HTERT RPE-1 (cell line): ENCODE data around the gene RAB13.

Experiments used
- in situ Hi-C: fragments of 300-500 bp; cut with MboI; formaldehyde crosslinking; loops from 4 replicates; pipeline ENCODE4 v1.14.3; 2020; ENCODE audit warnings: low sequenced_read_pairs

RAB13 gene

GRCh38 chr1:153978274-153978909 is 7.7 kb downstream of the RAB13 start:
- in situ Hi-C loops, result no loop called here

- in situ Hi-C loops, result no loop called here
These were observed 8.6 kb downstream of the RAB13 start, which contains the start of gene JTB for GRCh38 chr1:153977250-153978240. JTB (minus strand) TSS chr1:153977674; CDS start chr1:153977252, 422 bp downstream.

DNA sequence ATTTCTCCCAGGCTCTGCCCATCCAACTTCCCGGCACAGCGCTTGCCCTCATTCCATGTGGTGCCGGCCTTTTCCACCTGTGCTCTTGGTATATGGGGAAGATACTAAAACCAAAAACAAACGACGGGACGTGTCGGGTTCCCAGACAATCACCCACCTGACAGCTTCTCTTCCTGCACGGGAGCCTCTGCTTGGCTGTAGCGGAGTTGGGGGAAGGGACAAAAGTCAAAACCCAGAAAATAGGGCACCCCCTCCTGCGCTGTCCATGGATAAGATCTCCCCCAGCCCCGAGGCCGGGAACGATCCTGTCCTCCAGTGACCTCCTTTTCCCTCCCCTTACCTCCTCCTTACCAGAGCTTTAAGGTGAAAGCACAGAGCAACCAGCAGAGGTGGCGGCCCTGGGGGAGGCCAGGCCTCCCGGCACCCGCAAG is 9.3 kb downstream of the RAB13 start:
- in situ Hi-C loops, result no loop called here

GRCh38 chr1:153973525-153973924 is 12.6 kb downstream of the RAB13 start:
- in situ Hi-C loops, result no loop called here

DNA sequence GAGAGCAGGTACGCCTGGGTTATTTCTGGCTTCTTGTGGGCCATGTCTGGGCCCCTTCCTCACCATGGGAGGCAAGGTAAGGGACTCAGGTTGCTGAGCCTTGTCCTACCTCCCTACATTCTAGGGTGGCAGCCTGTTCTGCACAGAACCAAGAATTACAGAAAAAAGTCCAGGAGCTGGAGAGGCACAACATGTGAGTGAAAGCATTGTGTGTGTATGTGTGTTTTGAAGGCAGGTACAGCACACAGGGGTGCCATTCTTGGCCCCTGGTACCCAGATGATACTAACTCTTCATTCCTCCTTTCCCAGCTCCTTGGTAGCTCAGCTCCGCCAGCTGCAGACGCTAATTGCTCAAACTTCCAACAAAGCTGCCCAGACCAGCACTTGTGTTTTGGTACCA is 13.1 kb downstream of the RAB13 start:
- in situ Hi-C loops, result no loop called here

GRCh38 chr1:153970346-153970745 is 15.8 kb downstream of the RAB13 start:
- in situ Hi-C loops, result no loop called here

DNA sequence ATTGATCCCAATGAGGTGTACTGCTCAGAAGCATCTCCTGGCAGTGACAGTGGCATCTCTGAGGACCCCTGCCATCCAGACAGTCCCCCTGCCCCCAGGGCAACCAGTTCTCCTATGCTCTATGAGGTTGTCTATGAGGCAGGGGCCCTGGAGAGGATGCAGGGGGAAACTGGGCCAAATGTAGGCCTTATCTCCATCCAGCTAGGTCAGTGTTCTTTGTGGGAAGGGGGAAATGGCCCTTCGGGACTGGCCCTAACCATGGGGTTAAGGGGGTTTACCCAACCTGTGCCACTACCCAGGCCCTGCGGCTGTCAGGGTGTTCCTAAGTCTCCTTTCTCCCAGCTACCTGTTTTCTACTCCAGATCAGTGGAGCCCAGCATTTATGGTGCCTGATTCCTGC is 17.2 kb downstream of the RAB13 start:
- in situ Hi-C loops, result no loop called here

GRCh38 chr1:153968408-153968807 is 17.7 kb downstream of the RAB13 start:
- in situ Hi-C loops, result no loop called here

DNA sequence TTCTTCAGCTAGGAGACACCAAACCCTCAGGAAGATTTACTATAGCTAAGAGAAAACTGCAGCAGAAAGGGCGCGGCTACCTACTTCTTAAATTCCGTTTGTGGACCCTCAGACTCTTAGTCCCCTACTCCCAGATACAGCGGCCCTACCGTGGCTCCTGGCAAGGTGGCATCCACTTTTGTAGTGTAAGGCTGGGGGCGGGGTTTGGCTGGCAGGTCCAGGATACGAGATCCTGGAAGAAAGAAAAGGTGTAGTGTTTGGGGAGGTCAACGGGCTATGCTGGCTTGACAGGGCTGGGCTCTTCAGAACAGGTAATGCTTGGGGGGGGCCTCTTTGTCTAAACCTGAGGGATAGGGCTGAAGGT is 18.2 kb downstream of the RAB13 start:
- in situ Hi-C loops, result no loop called here

- in situ Hi-C loops, result no loop called here
These were observed 18.8 kb downstream of the RAB13 start, which contains the start of gene CREB3L4 for GRCh38 chr1:153967107-153967999. CREB3L4 (plus strand) TSS chr1:153967902; CDS start chr1:153968526, 624 bp downstream.

GRCh38 chr1:153963850-153964331 is 22.2 kb downstream of the RAB13 start:
- in situ Hi-C loops, result no loop called here

DNA sequence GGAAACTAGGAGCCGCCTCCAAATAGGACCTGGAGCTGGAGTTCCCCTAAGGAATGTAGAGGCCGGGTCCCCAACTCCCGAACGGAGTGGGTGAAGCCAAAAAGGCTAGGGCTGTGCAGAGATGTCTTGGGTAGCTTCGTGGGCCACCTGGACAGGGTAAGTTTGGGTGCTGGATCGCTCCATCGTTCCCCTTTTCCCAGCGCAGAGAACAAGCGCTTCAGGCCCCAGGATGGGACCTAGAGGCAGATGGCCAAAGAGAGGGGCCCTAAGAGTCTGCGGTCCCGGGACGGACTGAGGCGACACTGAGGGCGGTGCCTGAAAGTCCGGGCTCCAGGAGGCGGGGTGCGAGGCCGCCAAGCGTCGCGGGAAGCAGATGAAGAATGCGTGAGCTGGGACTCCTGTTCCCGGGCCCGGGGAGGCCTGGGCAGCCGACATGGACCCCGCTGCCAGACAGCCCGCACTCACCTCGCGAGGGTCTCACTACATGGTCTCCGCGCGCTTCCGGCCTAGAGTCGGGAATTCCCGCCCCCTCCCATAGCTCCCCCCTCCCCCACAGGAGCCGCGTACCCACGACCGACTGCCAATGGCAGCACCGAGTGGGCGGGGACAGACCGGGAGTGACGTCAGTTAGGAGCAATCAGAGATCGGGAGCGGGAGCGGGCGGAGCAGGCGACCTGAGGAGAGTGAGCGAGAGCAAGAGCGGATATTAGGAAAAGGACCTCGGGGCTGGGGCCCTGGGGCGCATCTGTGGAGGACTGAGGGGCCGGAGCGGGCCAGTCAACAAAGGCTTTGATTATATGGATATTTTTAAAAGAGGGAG is 22.9 kb downstream of the RAB13 start, which contains the start of gene SLC39A1:
Gene SLC39A1, minus strand, starts transcription at position 508 of the 820 bp plus-strand sequence. CDS start 822 bp downstream, outside the sequence.
- in situ Hi-C loops, result no loop called here

GRCh38 chr1:153962088-153963029 is 23.8 kb downstream of the RAB13 start:
- in situ Hi-C loops, result no loop called here

DNA sequence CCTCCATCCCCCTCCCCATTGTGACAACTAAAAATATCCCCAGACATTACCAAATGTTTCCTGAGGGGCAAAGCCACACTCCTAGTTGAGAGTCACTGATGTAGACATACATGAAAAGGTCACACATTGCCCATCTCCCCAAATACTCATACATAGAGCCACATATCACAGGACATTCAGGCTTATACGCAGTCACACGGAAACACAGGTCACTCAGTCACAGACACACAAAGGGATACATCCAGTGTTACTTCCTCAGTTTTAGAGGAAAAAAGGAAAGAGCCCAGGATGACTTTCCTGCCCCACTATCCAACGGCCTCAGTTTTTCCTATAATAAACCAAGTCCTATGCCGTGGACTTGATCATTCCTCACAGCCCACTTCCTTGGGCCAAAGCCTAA is 24.7 kb downstream of the RAB13 start:
- in situ Hi-C loops, result no loop called here

DNA sequence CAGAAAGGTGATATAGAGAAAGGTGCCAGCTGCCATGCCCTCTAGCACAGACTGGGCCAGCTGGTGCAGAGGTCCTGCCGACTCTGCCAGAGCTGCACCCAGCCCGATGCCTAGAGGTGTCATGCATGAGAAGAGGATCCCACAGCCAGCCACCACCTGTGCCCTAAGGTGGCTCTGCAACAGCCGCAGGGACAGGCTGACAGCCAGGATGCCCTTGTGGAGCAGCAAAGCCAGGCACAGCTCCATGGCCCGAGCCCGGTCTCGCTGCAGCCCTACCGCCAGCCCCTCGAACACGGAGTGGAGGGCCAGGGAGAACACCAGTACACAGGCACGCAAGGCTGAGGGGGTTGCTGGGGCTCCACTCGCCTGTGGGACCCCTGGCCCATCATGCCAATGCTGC is 25.9 kb downstream of the RAB13 start:
- in situ Hi-C loops, result no loop called here

- in situ Hi-C loops, result no loop called here
These were observed 26.7 kb downstream of the RAB13 start for GRCh38 chr1:153959454-153959853.

- in situ Hi-C loops, result no loop called here
These were observed 27.2 kb downstream of the RAB13 start for GRCh38 chr1:153958961-153959260.

- in situ Hi-C loops, result no loop called here
These were observed 27.8 kb downstream of the RAB13 start, which contains the start of gene CRTC2 for GRCh38 chr1:153958111-153958960. CRTC2 (minus strand) TSS chr1:153958612; CDS start chr1:153958497, 115 bp downstream.
